NCI-H2227 (cell line): ENCODE data around the gene TPST2.
A peak's percentile ranks its signal among the peaks of the same experiment; 100 is the strongest.
"Not testable (repeated sequence)": the region's sequence is repeated elsewhere in the genome, so short reads cannot be mapped to it uniquely, and the experiment has no call there.

ENCODE experiments used
- DNase-seq: peaks from one replicate; lab custom pipeline; 2025; ENCODE audit not compliant: unreplicated experiment; lab: John Stamatoyannopoulos, UW

TPST2 gene

DNA sequence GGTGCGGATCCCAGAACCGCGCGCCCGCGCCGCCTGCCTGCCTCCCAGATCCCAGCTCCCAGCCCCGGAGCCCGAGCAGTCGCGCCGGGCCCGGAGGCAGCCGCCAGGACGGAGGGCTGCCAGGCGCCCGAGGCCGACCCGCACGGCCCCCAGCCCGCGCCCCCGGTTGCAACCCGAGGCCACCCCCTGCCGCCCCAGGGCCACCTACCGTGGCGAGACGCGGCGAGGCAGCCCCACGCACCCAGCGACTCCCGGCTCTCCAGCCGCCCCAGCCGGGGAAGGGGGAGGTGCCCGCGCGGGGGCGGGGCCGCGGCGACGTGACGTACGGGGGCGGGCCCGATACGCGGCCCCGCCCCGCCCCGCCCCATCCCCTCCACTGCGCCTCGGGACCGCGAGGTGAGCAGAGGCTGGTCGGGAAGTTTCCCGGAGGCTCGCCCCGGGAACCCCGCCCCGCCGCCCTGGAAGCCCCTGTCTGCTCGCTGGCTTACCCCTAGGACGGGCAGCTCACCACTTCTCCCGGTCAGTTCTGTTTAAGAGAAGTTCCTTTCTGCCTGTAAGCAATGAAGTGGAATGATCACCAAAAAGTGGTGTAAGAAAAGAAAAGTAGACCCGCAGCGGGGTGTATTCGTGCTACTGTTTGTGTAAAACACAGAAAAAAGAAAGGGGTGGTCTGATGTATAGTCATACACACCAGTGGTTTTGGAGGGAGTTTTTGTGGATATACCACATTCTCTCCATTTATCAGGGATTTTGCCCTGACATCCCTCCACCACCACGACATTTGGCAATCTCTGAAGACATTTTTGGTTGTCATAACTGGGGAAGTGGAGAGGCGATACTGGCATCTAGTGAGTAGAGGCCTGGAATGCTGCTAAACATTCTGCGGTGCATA, at the start of gene TPST2:
Gene TPST2, minus strand, starts transcription at position 288 of the 892 bp plus-strand sequence. CDS start 48,502 bp downstream, outside the sequence.
- peak; percentile 77 for DNase-seq

- no peak for DNase-seq
These were observed 46.4 kb upstream of the TPST2 start for GRCh38 chr22:26636296-26636695.

GRCh38 chr22:26635117-26635516, 45.2 kb upstream of the TPST2 start:
- no peak for DNase-seq

DNA sequence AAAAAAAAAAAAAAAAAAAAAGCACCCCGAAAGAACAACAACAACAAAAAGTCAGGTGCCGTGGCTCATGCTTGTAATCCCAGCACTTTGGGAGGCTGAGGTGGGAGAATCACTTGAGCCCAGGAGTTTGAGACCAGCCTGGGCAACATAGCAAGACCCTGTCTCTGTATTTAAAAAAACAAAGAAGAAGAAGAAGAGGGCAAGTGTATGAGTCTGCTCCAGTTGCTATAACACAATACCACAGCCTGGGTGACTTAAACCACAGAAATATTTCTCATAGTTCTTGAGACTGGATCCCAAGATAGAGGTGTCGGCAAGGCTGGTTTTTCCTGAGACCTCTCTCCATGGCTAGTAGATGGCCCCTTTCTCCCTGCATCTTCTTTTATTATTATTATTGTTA, 44.3 kb upstream of the TPST2 start:
- DNase-seq, result no peak

GRCh38 chr22:26632422-26633155, 42.7 kb upstream of the TPST2 start:
- DNase-seq, result no peak

- no peak for DNase-seq
These were observed 41.4 kb upstream of the TPST2 start for GRCh38 chr22:26631282-26631681.

- DNase-seq, result no peak
These were observed 40.2 kb upstream of the TPST2 start for GRCh38 chr22:26629988-26630761.

GRCh38 chr22:26624803-26625202, 34.9 kb upstream of the TPST2 start:
- DNase-seq, result no peak

GRCh38 chr22:26623984-26624383, 34.1 kb upstream of the TPST2 start:
- no peak for DNase-seq

GRCh38 chr22:26621663-26622062, 31.7 kb upstream of the TPST2 start, which contains the start of gene CRYBA4:
CRYBA4 (plus strand) TSS chr22:26621963; CDS start chr22:26622597, 634 bp downstream.
- no peak for DNase-seq

DNA sequence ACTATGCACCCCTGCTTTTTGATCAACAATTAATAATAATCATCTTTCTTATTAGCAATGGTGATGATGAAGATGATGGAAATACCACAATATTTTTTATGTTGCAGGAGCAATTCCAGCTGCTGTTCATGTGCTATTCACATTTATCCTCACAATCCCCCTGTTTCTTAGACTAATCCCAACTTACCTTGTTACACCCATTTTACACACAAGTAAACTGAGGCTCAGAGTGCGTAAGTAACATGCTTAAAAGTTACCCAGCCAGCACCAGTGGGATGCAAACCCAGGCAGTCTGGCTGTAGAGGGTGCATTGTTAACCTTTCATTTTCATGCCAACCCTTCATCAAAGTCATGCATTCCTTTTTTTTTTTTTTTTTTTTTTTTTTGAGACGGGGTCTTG, 30.3 kb upstream of the TPST2 start:
- no peak for DNase-seq

GRCh38 chr22:26619510-26619909, 29.6 kb upstream of the TPST2 start:
- DNase-seq, result no peak

- DNase-seq, result no peak
These were observed 28.5 kb upstream of the TPST2 start for GRCh38 chr22:26618455-26618854.

DNA sequence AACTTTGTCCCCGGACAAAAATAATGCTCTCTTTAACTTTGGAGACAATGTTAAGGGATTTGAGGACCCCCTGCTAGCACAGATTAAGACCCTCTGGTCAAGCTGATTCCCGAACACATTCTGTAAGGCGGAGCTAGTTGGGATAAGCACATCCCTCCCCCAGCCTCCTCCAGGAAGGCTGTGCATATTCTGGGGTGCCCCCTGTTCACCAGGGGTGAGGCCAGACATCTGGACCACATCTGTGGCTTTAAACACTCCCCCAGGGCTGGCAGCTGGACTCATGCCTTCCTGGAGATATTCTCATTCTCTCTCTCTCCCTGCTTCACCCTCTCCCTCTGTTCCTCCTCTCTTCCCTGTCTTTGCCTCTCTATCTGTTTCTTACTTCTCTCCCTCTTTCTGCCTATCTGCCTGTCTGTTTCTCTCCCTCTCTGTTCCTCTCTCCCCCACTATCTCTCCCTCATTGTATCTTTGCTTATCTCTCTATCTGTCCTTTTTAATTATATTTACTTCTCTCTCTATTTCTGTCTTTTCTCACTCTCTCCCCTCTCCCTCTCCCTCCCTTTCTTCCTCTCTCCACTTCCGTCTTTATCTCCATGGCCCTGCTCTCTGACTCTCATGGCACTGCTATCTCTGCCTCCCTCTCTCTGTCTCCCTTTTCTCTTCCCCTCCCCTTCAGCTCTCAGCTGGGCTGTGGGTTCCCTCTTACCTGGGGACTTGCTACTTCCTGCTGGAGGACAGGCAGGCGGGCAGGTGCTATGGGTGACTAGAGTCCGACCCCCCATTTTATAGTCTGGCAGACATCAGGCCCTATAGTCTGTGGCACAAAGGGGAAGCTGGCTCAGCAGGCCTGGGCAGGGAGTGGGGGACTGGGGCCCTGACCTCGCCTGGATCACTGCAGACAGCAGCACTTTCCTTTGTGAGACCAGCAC, 27.6 kb upstream of the TPST2 start, which contains the start of gene CRYBB1:
Gene CRYBB1, minus strand, starts transcription at position 757 of the 929 bp plus-strand sequence. CDS start 1,708 bp downstream, outside the sequence.
- no peak for DNase-seq

DNA sequence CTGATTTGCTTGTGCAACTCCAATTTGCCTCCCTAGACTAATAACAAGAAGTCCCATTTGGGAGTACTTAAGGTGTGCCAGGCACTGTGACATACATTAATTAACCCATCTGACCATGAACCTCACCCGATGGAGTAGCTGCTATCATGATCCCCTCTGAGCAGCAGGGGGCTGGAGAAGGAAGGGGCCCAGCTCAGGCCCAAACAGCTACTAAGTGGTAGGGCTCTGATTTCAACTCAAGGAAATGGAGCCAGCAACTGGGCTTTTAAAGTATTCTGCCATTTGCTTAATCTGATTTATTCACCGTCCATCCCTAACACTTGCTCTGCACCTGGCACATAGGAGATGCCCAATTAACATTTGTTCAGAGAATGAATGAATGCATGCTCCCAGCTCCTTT, 26.7 kb upstream of the TPST2 start:
- no peak for DNase-seq

DNA sequence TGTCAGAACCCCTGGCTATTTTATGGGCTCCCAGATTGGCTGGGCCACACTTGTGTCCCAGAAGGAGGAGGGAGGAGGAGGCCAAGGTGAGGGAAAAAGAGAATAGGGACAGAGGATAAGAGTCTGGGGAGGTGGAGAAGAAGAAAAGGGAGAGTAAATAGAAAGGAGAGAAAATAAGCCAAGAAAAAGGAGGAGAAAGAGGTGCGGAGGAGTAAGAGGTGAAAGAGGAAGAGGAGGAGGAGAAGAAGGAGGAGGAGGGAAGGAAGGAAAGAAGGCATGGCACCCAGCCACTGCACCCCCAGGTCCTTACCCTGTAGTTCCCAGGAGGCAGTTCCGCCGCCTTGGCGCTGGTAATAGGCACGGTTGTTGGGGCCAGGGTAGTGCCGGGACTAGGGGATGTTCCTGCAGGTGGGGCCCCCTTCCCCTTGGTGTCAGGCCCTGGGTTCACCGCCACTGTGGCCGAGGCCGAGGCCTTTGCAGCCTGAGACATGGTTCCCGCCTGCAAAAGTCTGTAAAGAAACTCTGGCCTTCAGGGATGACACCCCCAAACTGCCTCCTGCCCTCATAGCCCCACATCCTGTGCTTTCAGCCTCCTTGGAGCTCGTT, 26.0 kb upstream of the TPST2 start:
- no peak for DNase-seq

GRCh38 chr22:26615149-26615548, 25.2 kb upstream of the TPST2 start:
- DNase-seq, result no peak

- no peak for DNase-seq
These were observed 24.4 kb upstream of the TPST2 start for GRCh38 chr22:26614322-26614721.

GRCh38 chr22:26613753-26614152, 23.8 kb upstream of the TPST2 start:
- not testable (repeated sequence) for DNase-seq

GRCh38 chr22:26612652-26613051, 22.7 kb upstream of the TPST2 start:
- DNase-seq, result no peak
